K562 (cell line): ENCODE measurements around the gene NT5C1A.

Source experiments
- CTCF ChIP-seq, 3 experiments: IDR thresholded peaks in 2 of 3; conservative IDR thresholded peaks in 1 of 3; 2 replicates each; pipeline ENCODE4 v1.5.1; 2011 to 2012; ENCODE audit warnings: low read length in 3 of 3, mild to moderate bottlenecking in 3 of 3, control low read depth in 2 of 3, improper control_type of control experiment in 1 of 3, inconsistent platforms in 1 of 3, low read depth in 1 of 3, mixed read lengths in 1 of 3, moderate library complexity in 1 of 3; ENCODE audit not compliant: insufficient read depth in 2 of 3
- IRF2 ChIP-seq: sonication (generic); formaldehyde crosslinking; IDR thresholded peaks from 2 replicates; pipeline ENCODE4 v1.8.1; 2022; ENCODE audit warnings: mild to moderate bottlenecking, missing genetic modification reagents
- POLR2A ChIP-seq: fragments of 450-650 bp; conservative IDR thresholded peaks from 2 replicates; pipeline ENCODE4 v1.6.1; 2016

GRCh38 chr1:39684313-39684664 is 12.4 kb upstream of the NT5C1A start:
- TF ChIP-seq POLR2A (no peak), CTCF (IDR thresholded peaks at IDR 0.05 in 2 of 3, conservative IDR thresholded peaks at IDR 0.05 in 1 of 3; ENCODE audit: insufficient read depth in 2 of 3, low read depth in 1 of 3, low read length in 3 of 3) (no peak), IRF2 (CRISPR knock-in tag) (no peak)
